ENCODE data around the gene DYSF. TPM values are rescaled to one million over a fixed set of nuclear protein-coding genes. Genes with fewer than 3 reads are reported as not detected.

The DYSF gene
- total and polyA plus RNA-seq, 2 donors (not counting 3 experiments of a cell fraction or from before 2014, with no cell fraction given): 50.9 to 152 TPM

DNA sequence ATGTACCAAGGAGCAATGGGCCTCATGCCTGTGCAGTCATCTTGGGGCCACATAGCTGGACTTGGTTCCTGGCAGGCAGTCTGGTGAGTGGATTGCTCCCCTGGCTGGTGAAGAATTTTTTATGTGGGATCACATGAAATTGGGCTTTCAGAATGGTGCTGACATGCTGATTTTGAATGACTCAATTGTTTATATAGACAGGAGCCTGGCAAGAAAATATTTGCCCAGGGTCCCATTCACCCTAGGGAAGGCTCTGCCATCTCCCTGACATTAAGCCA lies 266.9 kb downstream of the DYSF start:
- ChIA-PET POLR2A (no interaction called here), CTCF (interaction anchor here (0.6 kb wide), 1 partner anchor 76 kb away, joined by 3 read pairs; no protein-coding TSS in a partner anchor)
- DNase-seq (ENCODE audit: low read depth, low spot score) (no peak), FAIRE-seq (no peak)
- no peaks in the 10 kb centered on the region for H3K9me3 ChIP-seq (replicated peaks; ENCODE audit: control insufficient read depth, insufficient read depth, low read length)
- no peaks in the 10 kb centered on the region for H4K20me1 ChIP-seq (replicated peaks; ENCODE audit: control insufficient read depth, extremely low read depth, insufficient read depth, low read length)
- no peaks in the 10 kb centered on the region for H3K36me3 ChIP-seq (ENCODE audit: control insufficient read depth in 2 of 2, extremely low read depth in 1 of 2, insufficient read depth in 2 of 2, low read length in 2 of 2)
- no peaks in the 10 kb centered on the region for H3K79me2 ChIP-seq (ENCODE audit: control insufficient read depth, insufficient read depth, low read length)
- no peak overlapping the region for H3K9ac ChIP-seq (replicated peaks; ENCODE audit: extremely low read depth, insufficient read depth, low read length)
- no peak overlapping the region for H3K27ac ChIP-seq (ENCODE audit: insufficient read depth, low read depth, low read length)
- intact Hi-C loops (cut with micrococcal nuclease): no loop called here
- H3K4me3 ChIP-seq (replicated peaks in 1 of 3; ENCODE audit: insufficient read depth in 1 of 3, low read depth in 1 of 3, low read length in 3 of 3): no peak overlapping the region
- no peak overlapping the region for H3K4me2 ChIP-seq (ENCODE audit: insufficient read depth, low read length)
- no TSS peak for BruUV-seq (replicated peaks)
- TF ChIP-seq, protein P1, sequence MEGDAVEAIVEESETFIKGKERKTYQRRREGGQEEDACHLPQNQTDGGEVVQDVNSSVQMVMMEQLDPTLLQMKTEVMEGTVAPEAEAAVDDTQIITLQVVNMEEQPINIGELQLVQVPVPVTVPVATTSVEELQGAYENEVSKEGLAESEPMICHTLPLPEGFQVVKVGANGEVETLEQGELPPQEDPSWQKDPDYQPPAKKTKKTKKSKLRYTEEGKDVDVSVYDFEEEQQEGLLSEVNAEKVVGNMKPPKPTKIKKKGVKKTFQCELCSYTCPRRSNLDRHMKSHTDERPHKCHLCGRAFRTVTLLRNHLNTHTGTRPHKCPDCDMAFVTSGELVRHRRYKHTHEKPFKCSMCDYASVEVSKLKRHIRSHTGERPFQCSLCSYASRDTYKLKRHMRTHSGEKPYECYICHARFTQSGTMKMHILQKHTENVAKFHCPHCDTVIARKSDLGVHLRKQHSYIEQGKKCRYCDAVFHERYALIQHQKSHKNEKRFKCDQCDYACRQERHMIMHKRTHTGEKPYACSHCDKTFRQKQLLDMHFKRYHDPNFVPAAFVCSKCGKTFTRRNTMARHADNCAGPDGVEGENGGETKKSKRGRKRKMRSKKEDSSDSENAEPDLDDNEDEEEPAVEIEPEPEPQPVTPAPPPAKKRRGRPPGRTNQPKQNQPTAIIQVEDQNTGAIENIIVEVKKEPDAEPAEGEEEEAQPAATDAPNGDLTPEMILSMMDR (IDR thresholded peaks at IDR 0.05; ENCODE audit: extremely low read depth in 1 of 2, insufficient read depth in 1 of 2, low read depth in 1 of 2, low read length in 2 of 2): no peak
- no peak for TF ChIP-seq POLR2AphosphoS5 (IDR thresholded peaks at IDR 0.05; ENCODE audit: insufficient read depth, low read depth, low read length)
- TF ChIP-seq, protein P2, sequence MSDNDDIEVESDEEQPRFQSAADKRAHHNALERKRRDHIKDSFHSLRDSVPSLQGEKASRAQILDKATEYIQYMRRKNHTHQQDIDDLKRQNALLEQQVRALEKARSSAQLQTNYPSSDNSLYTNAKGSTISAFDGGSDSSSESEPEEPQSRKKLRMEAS (IDR thresholded peaks at IDR 0.05; ENCODE audit: insufficient read depth, insufficient read length): no peak
- no peak for TF ChIP-seq FOS (IDR thresholded peaks at IDR 0.05; ENCODE audit: borderline replicate concordance, insufficient read depth, low read length)
- no peak for TF ChIP-seq EZH2 (IDR thresholded peaks at IDR 0.05; ENCODE audit: borderline replicate concordance, low read depth, low read length, severe bottlenecking)
- no peak for TF ChIP-seq MYC (IDR thresholded peaks at IDR 0.05; ENCODE audit: low read depth, low read length)
- TF ChIP-seq JUN (IDR thresholded peaks at IDR 0.05; ENCODE audit: borderline replicate concordance, insufficient read depth, insufficient read length, low read depth): no peak
- TF ChIP-seq POLR2A (IDR thresholded peaks at IDR 0.05; ENCODE audit: low read depth, low read length): no peak
- TF ChIP-seq GATA2 (IDR thresholded peaks at IDR 0.05; ENCODE audit: insufficient read depth, insufficient read length, low read depth, low read length): no peak
- H3K4me1 ChIP-seq (ENCODE audit: control insufficient read depth, extremely low read depth, insufficient read depth, low read length): peaks cover 15% of the 10 kb centered on the region
- no peaks in the 10 kb centered on the region for H3K9me1 ChIP-seq (replicated peaks; ENCODE audit: control insufficient read depth, extremely low read depth, insufficient read depth, low read length)
- peaks cover 0 to 7% of the 10 kb centered on the region in 2 experiments for H3K27me3 ChIP-seq (ENCODE audit: control insufficient read depth in 2 of 2, insufficient read depth in 2 of 2, low read length in 2 of 2)
- H2AFZ ChIP-seq (ENCODE audit: low read depth, low read length): no peak overlapping the region
- dilution Hi-C loops (cut with MboI; ENCODE audit: extremely low pct_ligation_motif_present, low sequenced_read_pairs): no loop called here

Measured in endothelial cell of umbilical vein (primary cell).